Limb (tissue), 2 donors: ENCODE results near the gene DSPP.
"Not testable (repeated sequence)": the region's sequence is repeated elsewhere in the genome, so short reads cannot be mapped to it uniquely, and the experiment has no call there.

Source experiments
- DNase-seq, 2 donors: peaks; one replicate each; pipeline ENCODE4 v3.0.0-alpha.2; 2016; ENCODE audit errors: extremely low spot score in 2 of 2

The DSPP gene

DNA sequence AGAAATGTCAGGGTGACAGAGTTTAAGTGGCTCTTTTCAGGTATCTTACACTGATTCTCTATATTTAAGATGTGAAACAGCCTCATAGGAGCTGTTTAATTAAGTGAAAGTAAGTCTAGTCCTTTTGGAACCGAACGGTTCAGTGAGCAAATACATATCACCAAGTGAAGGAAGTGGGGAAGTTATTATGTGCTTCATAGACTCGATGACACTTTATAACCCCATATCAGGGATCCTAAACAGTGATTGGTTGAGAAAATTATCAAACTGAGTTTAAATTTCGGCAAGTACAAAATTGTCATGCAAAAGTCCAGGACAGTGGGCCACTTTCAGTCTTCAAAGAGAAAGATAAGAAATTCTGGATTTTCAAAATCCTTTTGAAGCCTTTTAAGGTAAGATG is at the start of gene DSPP:
DSPP (plus strand) TSS at position 301 of the 400 bp plus-strand sequence. CDS start 2,380 bp downstream, outside the sequence.
- no peak for DNase-seq

- DNase-seq = no peak
These were observed 49.1 kb upstream of the DSPP start for GRCh38 chr4:87559090-87559837.

DNA sequence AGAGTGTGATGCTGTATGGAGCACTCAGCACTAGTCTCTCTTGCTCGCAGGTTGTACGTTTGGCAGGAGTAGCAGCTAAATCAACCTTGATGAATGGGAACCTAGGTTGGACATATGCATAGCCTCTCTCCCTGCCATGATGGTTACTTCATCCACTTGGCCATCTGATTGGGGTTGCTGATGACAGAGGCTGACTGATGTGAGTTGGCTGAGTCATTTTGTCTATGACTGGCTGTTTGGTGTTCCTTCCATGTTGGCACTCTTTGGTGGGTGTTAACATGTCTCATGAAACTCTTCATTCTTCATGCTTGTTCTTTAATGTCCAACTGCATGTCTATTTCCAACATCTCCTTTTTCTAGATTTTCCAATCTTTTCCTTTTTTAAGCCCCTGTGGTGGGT is 47.5 kb upstream of the DSPP start:
- no peak for DNase-seq

DNA sequence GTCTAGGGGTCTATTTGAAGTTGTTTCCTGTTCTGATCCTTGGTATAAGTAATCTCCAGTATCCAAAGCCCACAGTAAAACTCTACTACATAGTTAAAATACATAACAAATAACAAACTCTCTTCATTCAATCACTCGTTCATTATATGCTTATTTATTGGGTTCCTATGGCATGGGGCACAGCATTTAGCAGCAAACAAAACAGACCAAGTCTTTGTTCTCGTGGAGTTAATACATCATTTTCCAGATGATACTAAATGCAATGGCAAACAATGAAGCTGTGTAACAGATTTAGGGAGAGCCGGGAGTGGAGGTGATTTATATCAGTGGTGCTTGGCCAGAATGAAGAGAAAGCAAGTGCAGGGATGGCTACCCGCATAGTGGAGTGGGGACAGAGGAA is 42.6 kb upstream of the DSPP start:
- no peak for DNase-seq

DNA sequence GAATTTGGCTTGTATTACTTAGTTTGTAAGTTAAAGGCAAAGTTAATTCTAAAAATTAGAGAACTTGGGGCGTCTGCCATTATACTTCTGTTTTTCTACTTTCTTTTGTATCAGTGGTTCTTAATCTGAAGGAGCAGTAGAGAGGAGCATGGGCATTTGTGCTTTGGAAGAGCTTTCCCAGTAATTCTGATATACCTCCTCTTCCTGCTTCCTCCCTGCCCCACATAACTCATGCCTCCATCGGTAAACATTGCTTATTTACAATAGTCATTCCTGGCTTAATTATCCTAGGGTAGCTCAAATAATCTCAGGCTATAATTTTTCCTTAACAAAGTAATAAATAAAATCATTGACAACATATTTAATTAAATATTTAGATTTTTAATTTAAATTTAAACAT is 42.1 kb upstream of the DSPP start:
- no peak for DNase-seq

GRCh38 chr4:87567191-87567590 is 41.1 kb upstream of the DSPP start:
- DNase-seq = no peak

DNA sequence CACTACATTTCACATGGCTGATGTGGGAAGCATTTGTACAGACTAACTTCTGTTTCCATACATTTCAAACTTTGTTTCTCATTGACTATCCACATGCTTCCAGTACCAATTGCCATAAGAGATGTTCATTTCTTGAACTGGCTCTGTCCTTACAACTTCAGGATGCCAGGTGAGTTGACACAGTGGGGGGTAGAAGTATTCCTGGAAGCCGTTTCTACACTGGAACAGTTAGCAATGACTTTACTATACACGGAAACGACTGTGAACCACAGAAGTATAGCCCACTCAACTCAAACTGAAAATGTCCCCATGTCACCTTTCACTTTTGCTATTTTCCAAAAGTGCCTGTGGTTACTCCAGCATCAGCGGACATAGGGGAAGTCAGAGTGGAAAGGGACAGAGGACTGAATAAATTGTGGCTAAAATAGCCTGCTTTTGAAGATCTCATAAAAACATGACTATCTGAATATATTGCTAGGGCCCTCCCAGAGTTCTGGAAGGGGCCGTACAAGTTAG is 38.0 kb upstream of the DSPP start:
- DNase-seq = no peak

GRCh38 chr4:87574376-87574775 is 34.0 kb upstream of the DSPP start:
- DNase-seq = not testable (repeated sequence)

DNA sequence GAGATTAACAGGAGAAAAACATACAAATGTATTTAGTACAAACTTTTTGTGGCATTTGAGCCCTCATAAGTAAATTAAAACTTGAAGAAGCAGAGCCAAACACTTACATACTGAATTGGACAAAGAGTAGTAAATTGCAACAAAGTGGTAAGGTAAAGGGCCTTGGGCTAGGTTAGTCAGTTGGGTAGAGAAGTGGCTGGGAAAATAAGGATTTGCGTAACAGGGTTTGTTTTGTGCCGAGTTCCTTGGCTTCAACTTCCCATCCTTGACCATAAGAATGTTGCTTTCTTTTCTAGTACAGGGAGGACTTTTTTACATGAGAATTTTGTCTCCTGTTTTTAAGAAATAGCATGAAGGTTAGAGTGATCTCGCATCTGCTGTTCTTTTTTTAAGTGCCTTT is 33.3 kb upstream of the DSPP start:
- no peak for DNase-seq

- no peak for DNase-seq
These were observed 32.9 kb upstream of the DSPP start for GRCh38 chr4:87575408-87575807.

GRCh38 chr4:87575983-87576382 is 32.3 kb upstream of the DSPP start:
- no peak for DNase-seq

DNA sequence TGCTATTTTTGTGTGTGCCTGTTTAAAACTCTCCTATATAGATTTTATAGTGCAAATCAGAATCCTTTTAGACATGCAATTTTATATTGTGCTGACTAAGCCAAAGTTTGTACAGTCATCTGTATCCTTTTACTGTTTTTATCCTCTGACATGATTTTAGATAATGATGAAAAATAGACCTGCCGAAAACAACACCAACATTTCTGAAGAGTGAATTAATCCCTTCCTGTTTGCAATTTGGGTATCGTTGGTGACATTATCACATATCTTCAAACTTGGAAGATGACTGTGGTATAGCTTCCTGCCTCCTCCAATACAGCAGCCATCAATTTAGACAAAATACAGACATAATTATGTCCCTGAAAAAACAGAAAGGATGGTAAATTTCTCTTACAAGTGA is 28.9 kb upstream of the DSPP start:
- no peak for DNase-seq

GRCh38 chr4:87580057-87580456 is 28.3 kb upstream of the DSPP start:
- DNase-seq = no peak

- no peak for DNase-seq
These were observed 24.0 kb upstream of the DSPP start for GRCh38 chr4:87584222-87584908.

- DNase-seq = peak in 1 of 2 donors; percentile 45
These were observed 18.8 kb upstream of the DSPP start for GRCh38 chr4:87589531-87589930.

- no peak for DNase-seq
These were observed 16.2 kb upstream of the DSPP start for GRCh38 chr4:87592124-87592523.

DNA sequence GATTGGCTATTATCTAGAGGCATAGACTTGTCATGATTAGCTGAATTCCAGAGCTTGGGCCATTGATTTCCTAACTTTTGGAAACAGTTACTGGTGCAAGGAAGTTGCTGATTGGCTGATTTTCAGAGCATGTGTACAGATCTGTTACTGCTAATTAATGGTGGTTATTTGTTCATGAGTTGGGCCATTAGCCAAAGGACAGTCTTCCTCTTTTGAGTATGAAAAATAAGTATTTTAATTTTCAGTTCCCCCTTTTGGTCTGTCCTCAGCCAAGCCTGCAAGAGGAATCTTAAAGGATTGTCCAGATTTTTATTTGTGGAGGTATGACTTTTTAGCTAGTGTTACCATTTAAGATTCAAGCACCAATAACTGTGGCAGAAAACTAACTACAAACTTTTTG is 7.0 kb upstream of the DSPP start:
- DNase-seq = no peak

- DNase-seq = no peak
These were observed 6.1 kb downstream of the DSPP start for GRCh38 chr4:87614292-87614890.

DNA sequence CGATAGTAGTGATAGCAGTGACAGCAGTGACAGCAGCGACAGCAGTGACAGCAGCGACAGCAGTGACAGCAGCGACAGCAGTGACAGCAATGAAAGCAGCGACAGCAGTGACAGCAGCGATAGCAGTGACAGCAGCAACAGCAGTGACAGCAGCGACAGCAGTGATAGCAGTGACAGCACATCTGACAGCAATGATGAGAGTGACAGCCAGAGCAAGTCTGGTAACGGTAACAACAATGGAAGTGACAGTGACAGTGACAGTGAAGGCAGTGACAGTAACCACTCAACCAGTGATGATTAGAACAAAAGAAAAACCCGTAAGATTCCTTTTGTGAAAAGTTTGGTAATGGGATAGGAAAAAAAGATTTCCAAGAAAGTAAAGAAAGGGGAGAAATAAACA is 7.9 kb downstream of the DSPP start:
- no peak for DNase-seq

- DNase-seq = no peak
These were observed 11.8 kb downstream of the DSPP start for GRCh38 chr4:87620086-87620485.

DNA sequence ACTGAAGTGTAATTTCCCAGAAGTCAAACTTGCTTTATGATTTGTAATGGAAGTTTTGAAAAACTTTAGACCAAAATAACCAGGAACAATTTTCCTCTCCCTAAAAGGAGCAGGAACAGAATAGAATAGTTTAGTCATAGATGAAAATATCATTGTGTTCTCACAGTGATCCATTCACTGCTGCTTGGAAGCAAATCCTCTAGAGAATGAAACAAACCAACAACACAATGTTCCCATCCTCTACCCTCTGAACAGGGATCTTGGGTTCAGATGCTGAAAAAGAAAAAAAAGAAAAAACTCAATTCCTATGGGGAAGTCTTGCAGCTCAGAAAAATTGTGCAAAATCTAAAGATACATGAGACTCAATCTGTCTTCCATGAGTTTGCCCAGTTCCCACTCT is 12.2 kb downstream of the DSPP start:
- no peak for DNase-seq

DNA sequence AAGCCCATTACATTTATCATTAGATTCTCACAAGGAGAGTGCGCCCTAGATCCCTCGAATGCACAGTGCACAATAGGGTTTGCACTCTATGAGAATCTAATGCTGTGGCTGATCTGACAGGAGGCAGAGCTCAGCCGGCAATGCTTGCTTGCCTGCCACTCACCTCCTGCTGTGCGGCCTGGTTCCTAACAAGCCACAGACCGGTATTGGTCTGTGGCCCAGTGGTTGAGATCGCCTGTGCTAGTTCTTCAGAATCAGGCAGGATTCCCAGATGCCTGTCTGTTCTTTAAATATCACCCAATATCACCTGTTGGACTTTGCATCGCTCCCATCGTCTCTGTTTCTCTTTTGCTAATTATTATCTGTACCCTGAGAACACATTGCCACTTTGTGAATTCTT is 14.0 kb downstream of the DSPP start:
- DNase-seq = no peak

GRCh38 chr4:87624698-87625097 is 16.4 kb downstream of the DSPP start:
- no peak for DNase-seq
